GM19023 (cell line): Measurements from ENCODE around the gene GKAP1.
A peak's percentile ranks its signal among the peaks of the same experiment; 100 is the strongest.
"Not testable (repeated sequence)": the region's sequence is repeated elsewhere in the genome, so short reads cannot be mapped to it uniquely, and the experiment has no call there.

Experiments used
- ATAC-seq: cut with Tn5 transposase; IDR thresholded peaks from one replicate; pipeline ENCODE4 v1.9.1; 2021; ENCODE audit warnings: mild to moderate bottlenecking, moderate library complexity; ENCODE audit not compliant: unreplicated experiment

GKAP1 gene

GRCh38 chr9:83733739-83734138 lies 83.8 kb downstream of the GKAP1 start:
- ATAC-seq: no peak

GRCh38 chr9:83728591-83729368 lies 88.8 kb downstream of the GKAP1 start:
- not testable (repeated sequence) for ATAC-seq

GRCh38 chr9:83724436-83724835 lies 93.1 kb downstream of the GKAP1 start:
- ATAC-seq: no peak

- no peak for ATAC-seq
Observed at GRCh38 chr9:83722726-83723495, 94.7 kb downstream of the GKAP1 start.

GRCh38 chr9:83721509-83721908 lies 96.1 kb downstream of the GKAP1 start:
- ATAC-seq: no peak

GRCh38 chr9:83715794-83716193 lies 101.8 kb downstream of the GKAP1 start:
- ATAC-seq: no peak

- ATAC-seq: no peak
Observed at GRCh38 chr9:83715221-83715620, 102.3 kb downstream of the GKAP1 start.

GRCh38 chr9:83714329-83714728 lies 103.2 kb downstream of the GKAP1 start:
- no peak for ATAC-seq

- ATAC-seq: peak; percentile 57
Observed at GRCh38 chr9:83708515-83709158, 108.9 kb downstream of the GKAP1 start.

GRCh38 chr9:83707768-83708514 lies 109.6 kb downstream of the GKAP1 start, which contains the start of gene UBQLN1:
Gene UBQLN1, minus strand, starts transcription at chr9:83707958. Its CDS starts 279 bp downstream, at chr9:83707679.
- peak; percentile 83 for ATAC-seq

GRCh38 chr9:83707518-83707767 lies 110.1 kb downstream of the GKAP1 start:
- ATAC-seq: peak; percentile 53

GRCh38 chr9:83706676-83707517 lies 110.7 kb downstream of the GKAP1 start:
- peak; percentile 15 for ATAC-seq

GRCh38 chr9:83705219-83705651 lies 112.3 kb downstream of the GKAP1 start:
- ATAC-seq: not testable (repeated sequence)

GRCh38 chr9:83701769-83702168 lies 115.8 kb downstream of the GKAP1 start:
- no peak for ATAC-seq

- no peak for ATAC-seq
Observed at GRCh38 chr9:83701286-83701685, 116.3 kb downstream of the GKAP1 start.

GRCh38 chr9:83699615-83700014 lies 118.0 kb downstream of the GKAP1 start:
- peak; percentile 53 for ATAC-seq

GRCh38 chr9:83698976-83699585 lies 118.5 kb downstream of the GKAP1 start:
- no peak for ATAC-seq

- ATAC-seq: no peak
Observed at GRCh38 chr9:83691492-83691891, 126.1 kb downstream of the GKAP1 start.
